HG02981 (cell line): ENCODE data around the gene C14orf132.
"Not testable (repeated sequence)": the region's sequence is repeated elsewhere in the genome, so short reads cannot be mapped to it uniquely, and the experiment has no call there.

Experiments used
- ATAC-seq: cut with Tn5 transposase; IDR thresholded peaks from one replicate; pipeline ENCODE4 v1.9.1; 2021; ENCODE audit warnings: mild to moderate bottlenecking, moderate library complexity; ENCODE audit not compliant: unreplicated experiment

The C14orf132 gene

DNA sequence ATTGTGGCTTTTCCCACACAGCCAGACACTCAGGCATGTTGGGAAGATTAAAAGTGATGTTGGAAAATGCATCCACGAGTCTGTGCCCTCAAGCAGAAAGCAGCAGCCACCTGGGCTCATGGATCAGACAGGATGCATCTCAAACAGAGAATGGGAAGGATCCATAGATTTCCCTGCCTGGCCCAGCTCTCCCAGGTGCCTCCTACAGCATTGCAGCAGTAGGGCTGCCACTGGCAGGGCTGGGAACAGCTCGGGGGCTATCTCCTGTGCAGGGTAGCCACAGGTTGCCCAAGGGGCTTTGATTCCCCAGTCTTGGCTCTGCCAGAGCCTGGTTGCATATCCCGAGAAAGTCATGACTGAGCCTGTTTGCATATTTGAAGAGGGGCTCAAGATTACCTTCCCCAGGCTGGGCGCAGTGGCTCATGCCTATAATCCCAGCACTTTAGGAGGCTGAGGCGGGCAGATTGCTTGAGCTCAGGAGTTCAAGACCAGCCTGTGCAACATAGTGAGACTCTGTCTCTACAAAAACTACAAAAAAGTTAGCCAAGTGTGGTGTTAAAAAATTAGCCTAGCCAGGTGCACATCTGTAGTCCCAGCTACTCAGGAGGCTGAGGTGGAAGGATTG is 19.5 kb downstream of the C14orf132 start:
- ATAC-seq = no peak

DNA sequence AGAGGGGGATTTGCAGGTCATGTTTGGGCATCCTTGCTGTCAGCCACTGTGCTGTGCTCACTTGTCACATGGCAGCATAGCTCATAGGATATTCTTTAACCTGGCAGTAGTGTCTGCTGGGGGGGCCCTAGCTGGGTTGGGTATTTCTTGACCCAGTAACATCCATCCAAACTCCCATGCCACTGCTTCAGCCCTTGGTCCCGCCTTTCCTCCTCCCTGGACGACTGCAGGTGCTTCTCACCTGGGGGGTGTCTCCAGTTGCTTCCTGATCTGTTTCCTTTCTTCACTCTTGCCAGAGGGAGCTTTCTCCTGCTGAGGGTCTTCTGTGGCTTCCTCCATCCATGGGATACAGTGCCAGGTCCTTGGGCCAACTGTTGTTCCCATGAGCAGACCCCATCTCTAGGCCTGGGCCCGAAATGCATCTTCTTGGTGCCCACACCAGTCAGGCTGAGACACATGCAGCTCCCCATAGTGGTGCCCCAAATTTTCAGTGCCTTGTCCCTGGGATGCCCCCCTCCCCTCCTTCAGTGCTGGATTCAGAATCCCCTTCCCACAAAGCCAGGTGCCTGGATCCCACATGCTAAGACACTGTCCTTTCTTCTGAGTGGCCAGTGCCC is 20.5 kb downstream of the C14orf132 start:
- no peak for ATAC-seq

DNA sequence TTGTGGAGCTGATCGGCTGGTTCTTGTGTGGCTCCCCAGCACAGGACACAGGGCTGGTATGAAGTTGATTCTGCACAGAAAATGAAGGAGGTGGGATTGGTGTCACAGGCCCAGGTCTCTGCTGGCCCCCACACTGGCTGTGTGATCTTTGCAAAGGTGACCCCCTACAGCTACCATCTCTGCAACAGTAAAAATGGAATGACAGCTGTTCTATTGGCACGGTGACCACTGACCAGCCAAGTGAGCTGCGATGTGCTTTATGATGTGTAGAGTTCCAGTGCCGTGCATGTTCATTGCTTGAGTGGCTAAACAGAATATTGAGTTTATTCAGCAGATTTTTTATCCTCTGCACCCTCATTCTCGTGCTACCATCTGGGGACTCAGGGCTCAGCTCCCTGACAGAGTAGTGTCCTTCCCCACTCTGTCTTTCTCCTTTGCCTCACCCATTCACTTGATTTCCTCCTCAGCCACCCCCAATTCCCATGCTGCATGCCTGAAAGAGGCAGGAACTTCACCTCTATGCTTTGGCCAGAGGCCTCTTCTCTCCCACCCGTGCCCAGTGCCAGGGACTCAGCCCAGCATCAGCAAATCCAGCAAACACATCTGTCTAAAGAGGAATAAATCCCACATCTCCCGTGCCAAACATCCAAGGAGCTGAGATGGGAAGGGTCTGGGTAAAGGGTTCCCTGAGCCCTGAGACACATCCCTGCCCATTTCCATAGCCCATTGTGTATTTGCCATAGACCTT is 21.2 kb downstream of the C14orf132 start:
- no peak for ATAC-seq

GRCh38 chr14:96062010-96062409 is 22.8 kb downstream of the C14orf132 start:
- ATAC-seq = no peak

- no peak for ATAC-seq
Measured at GRCh38 chr14:96062506-96062905, 23.3 kb downstream of the C14orf132 start.

- ATAC-seq = no peak
Measured at GRCh38 chr14:96064866-96065265, 25.7 kb downstream of the C14orf132 start.

GRCh38 chr14:96065661-96066459 is 26.7 kb downstream of the C14orf132 start:
- ATAC-seq = no peak

- no peak for ATAC-seq
Measured at GRCh38 chr14:96066976-96067375, 27.8 kb downstream of the C14orf132 start.

DNA sequence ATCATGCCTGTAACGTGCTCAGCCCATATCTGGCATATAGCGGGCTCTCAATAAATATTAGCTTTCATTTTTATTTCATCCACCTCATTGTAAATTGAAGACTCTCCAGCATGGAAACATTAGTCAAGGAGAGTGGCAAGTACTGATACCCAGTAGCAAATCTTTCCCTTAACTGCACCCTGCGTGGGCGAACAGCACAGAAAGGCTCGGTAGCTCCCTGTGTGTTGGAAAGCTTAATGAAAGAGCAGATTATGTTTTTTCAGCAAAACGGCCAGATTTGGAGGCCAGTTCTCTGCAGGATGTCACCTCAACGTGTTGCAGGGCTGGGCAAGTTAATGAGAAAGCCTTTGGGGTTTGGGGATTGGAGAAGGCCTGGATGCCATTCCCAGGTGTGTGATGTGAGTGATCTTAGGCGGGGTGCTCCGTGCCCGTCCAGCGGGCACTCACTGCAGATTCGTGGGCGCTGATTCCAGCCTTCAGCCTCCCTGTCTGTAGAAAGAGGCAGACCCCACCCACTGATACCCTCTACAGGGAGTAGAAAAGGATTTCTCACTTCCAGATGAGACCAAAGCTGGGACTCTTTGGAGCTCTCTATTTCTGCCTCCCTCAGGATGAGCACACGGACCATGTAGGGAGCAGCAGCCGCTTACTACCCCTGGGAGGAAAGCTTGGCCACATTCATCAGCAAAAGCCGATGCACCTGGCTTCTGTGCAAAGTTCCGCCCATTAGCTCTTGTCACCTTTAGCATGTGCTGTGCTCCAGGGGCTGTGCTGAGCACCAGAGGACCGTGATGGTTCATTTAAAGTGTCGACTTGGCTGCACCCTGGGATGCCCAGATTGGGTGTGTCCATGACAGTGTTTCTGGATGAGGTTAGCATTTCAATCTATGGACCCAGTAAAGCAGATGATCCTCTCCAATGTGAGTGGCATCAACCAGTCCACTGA is 29.1 kb downstream of the C14orf132 start:
- no peak for ATAC-seq

- ATAC-seq = no peak
Measured at GRCh38 chr14:96069421-96069820, 30.3 kb downstream of the C14orf132 start.

DNA sequence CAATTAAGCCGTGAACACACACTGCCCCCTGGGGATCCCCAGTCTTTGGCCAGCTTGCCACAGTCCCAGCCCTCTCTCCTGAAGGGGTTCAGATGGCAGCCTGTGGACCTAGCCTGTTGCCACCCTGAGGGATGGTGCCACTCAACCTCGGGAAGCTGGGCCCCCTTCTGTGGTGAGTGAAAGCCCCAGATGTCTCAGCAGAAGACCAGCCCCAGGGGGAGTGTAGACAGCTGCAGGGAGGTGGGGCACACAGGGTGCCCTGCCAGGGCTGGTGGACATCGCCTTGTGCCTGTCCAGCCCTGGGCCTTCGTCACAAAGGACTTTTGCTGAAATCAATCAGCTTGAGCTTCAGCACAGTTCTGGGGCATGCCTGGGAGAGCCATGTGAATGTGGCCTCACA is 32.4 kb downstream of the C14orf132 start:
- ATAC-seq = no peak

DNA sequence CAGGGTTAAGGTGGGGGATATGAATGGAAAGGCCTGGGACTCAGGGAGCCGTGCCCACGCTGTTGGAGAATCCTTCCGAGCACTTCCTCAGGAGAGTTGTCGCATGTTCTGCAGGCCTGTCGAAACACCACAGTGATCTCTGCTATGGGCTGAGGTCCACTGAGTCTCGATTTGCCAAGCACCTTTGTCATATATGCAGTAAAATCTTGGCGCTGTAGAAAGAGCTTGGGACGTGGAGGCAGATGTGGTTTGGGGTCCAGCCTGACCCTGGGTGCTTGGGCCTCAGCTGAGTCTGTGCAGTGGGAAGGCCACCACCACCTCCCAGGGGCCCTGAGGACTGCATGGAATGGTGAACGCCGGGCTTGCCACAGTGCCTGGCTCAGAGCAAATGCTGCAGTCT is 32.9 kb downstream of the C14orf132 start:
- ATAC-seq = no peak

DNA sequence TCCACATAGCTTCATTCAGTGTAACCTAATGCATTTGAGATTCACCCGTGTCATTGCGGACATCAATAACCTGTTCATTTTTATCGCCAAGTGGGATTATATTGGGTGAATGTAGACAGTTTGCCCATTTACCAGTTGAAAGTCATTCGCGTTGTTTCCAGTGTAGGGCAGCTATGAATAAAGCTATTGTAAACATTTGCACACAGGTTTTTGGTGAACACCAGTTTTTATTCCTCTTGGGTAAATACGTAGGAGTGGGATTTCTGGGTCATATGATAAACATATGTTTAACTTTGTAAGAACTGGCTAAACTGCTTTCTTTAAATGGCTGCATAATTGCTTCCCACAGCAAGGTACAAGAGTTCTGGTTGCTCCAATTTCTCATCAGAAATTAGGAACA is 33.6 kb downstream of the C14orf132 start:
- ATAC-seq = no peak

- not testable (repeated sequence) for ATAC-seq
Measured at GRCh38 chr14:96073260-96074039, 34.3 kb downstream of the C14orf132 start.

GRCh38 chr14:96077983-96078624 is 38.9 kb downstream of the C14orf132 start:
- no peak for ATAC-seq

DNA sequence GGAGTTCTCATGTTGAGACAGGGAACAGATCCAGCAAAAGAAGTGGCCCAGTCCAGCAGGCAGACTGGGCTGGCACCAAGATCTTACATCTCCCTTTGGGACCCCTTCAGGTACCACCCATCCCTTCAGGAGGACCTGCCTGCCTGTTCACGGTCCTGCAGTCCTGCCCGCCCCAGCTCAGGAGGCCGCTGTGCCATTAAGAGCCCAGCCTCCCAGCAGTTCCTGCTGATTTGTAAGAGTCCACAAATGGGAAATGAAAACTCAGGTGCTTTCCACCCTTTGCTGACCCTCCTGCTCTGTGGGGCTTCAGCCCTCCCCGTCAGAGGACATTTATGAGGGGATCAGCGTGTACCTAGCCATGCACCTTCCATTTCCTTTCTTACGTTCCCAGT is 39.5 kb downstream of the C14orf132 start:
- ATAC-seq = no peak

GRCh38 chr14:96079066-96079465 is 39.9 kb downstream of the C14orf132 start:
- ATAC-seq = no peak

DNA sequence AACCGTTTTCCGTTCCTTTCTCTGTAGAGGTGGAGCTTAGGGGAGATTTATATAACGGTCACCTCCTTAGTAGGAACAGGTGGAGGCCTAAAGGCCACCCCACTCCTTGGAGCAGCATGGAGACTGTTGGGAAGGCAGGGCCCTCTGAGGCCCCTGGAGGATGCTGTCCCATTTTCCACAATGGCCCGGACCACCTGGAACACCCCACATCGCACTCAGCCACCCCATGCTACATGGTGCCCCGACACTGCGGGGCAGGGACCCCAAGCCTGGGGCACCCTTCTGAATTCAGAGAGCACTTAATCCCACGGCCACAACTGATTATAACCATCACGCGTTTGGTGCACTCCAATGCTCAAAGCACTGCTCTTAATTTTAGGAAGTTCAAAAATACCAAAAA is 41.4 kb downstream of the C14orf132 start:
- no peak for ATAC-seq

GRCh38 chr14:96081224-96081623 is 42.1 kb downstream of the C14orf132 start:
- ATAC-seq = no peak
